GM21515 (cell line): ENCODE measurements around the gene SH2D4B.

Experiments
- ATAC-seq: cut with Tn5 transposase; IDR thresholded peaks from one replicate; pipeline ENCODE4 v1.9.1; 2021; ENCODE audit not compliant: unreplicated experiment

The SH2D4B gene

GRCh38 chr10:80585812-80586211 lies 48.1 kb downstream of the SH2D4B start:
- no peak for ATAC-seq

GRCh38 chr10:80588546-80588945 lies 50.8 kb downstream of the SH2D4B start:
- no peak for ATAC-seq

- ATAC-seq: peak; percentile 86
These were observed 52.1 kb downstream of the SH2D4B start for GRCh38 chr10:80589726-80590373.

- ATAC-seq: peak; percentile 11
These were observed 53.0 kb downstream of the SH2D4B start for GRCh38 chr10:80590585-80591125.

- ATAC-seq: no peak
These were observed 58.9 kb downstream of the SH2D4B start for GRCh38 chr10:80596391-80597257.

- ATAC-seq: peak; percentile 77
These were observed 60.5 kb downstream of the SH2D4B start for GRCh38 chr10:80598084-80598798.

GRCh38 chr10:80598951-80599350 lies 61.2 kb downstream of the SH2D4B start:
- no peak for ATAC-seq

GRCh38 chr10:80599424-80599847 lies 61.7 kb downstream of the SH2D4B start:
- ATAC-seq: peak; percentile 74

- no peak for ATAC-seq
These were observed 62.6 kb downstream of the SH2D4B start for GRCh38 chr10:80600256-80600655.

- no peak for ATAC-seq
These were observed 65.2 kb downstream of the SH2D4B start for GRCh38 chr10:80602881-80603280.

GRCh38 chr10:80603516-80603915 lies 65.8 kb downstream of the SH2D4B start:
- no peak for ATAC-seq

GRCh38 chr10:80608706-80609105 lies 71.0 kb downstream of the SH2D4B start:
- ATAC-seq: no peak

GRCh38 chr10:80609331-80609730 lies 71.6 kb downstream of the SH2D4B start:
- ATAC-seq: no peak

GRCh38 chr10:80611481-80612185 lies 73.9 kb downstream of the SH2D4B start:
- no peak for ATAC-seq

GRCh38 chr10:80612261-80612660 lies 74.6 kb downstream of the SH2D4B start:
- no peak for ATAC-seq

- no peak for ATAC-seq
These were observed 75.9 kb downstream of the SH2D4B start for GRCh38 chr10:80613466-80614170.

- no peak for ATAC-seq
These were observed 77.1 kb downstream of the SH2D4B start for GRCh38 chr10:80614576-80615416.

- ATAC-seq: no peak
These were observed 80.1 kb downstream of the SH2D4B start for GRCh38 chr10:80617807-80618206.

GRCh38 chr10:80619036-80619435 lies 81.3 kb downstream of the SH2D4B start:
- no peak for ATAC-seq
